Measurements from ENCODE around the gene HIP1.

- no peak for TF ChIP-seq POLR2A (IDR thresholded peaks at IDR 0.05)
- TF ChIP-seq CTCF (IDR thresholded peaks at IDR 0.05): no peak
Measured at GRCh38 chr7:75626954-75627353, 111.8 kb downstream of the HIP1 start.

Measured in esophagus squamous epithelium (tissue), 4 donors.